GM06990 (cell line): ENCODE measurements around the gene EXOC7.

Source experiments
- DNase-seq: peaks from one replicate; pipeline ENCODE4 v3.0.0-alpha.2; 2011; ENCODE audit not compliant: insufficient read length; ENCODE audit errors: extremely low read depth
- H3K27me3 ChIP-seq: replicated peaks from 2 replicates; pipeline ENCODE4 v1.6.0; 2011; ENCODE audit warnings: low read length; ENCODE audit not compliant: control insufficient read depth, insufficient read depth
- H3K36me3 ChIP-seq: 2 replicates; pipeline ENCODE4 v1.5.1; 2011; ENCODE audit warnings: low read length; ENCODE audit not compliant: control insufficient read depth, insufficient read depth
- H3K4me3 ChIP-seq: replicated peaks from 2 replicates; pipeline ENCODE4 v1.5.1; 2011; ENCODE audit warnings: low read depth, mild to moderate bottlenecking, control low read depth, low read length
- TF ChIP-seq, protein P1 (sequence below): IDR thresholded peaks from 2 replicates; pipeline ENCODE4 v1.5.1; 2011; ENCODE audit warnings: low read length, control low read depth, mild to moderate bottlenecking, inconsistent platforms; ENCODE audit not compliant: insufficient read depth, poor library complexity, severe bottlenecking

EXOC7 gene

DNA sequence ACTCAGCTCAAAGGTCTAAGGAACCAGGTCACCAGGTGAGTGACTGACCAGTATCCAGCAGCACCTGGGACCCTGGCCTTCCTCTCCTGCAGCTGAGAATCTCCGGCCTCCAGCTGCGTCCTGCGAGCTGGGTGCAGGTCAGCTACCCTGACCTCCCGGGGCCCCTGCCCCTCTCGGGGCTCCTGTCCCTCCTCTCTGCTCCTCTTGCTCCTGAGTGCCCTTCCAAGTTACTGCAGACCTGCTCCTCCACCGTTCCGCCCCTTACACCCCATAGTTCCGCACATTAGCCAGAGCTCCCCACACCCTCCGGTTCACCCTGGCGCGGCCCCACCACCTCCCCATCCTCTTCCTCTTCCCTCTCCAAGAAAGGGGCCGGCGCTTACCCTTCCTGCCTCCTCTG, 26.9 kb upstream of the EXOC7 start:
- no peak for DNase-seq
- no peaks in the 10 kb centered on the region for H3K27me3 ChIP-seq

DNA sequence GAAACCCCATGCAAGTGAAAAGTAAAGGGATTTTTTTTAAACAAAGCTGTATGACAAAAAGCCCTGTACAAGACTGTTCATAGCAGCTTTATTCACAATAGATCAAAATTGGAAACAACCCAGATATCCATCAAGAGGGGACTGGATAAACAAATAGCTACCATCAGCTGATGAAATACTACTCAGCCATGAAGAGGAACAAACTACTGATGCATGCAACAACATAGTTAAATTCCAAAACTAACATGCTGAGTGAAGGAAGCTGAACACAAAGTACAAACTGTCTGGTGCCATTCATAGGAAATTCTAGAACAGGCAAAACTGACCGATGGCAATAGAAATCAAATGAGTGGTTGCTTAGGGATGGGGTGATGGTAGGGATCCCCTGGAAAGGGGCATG, 22.3 kb upstream of the EXOC7 start:
- no peak overlapping the region for H3K4me3 ChIP-seq
- TF ChIP-seq, protein P1, sequence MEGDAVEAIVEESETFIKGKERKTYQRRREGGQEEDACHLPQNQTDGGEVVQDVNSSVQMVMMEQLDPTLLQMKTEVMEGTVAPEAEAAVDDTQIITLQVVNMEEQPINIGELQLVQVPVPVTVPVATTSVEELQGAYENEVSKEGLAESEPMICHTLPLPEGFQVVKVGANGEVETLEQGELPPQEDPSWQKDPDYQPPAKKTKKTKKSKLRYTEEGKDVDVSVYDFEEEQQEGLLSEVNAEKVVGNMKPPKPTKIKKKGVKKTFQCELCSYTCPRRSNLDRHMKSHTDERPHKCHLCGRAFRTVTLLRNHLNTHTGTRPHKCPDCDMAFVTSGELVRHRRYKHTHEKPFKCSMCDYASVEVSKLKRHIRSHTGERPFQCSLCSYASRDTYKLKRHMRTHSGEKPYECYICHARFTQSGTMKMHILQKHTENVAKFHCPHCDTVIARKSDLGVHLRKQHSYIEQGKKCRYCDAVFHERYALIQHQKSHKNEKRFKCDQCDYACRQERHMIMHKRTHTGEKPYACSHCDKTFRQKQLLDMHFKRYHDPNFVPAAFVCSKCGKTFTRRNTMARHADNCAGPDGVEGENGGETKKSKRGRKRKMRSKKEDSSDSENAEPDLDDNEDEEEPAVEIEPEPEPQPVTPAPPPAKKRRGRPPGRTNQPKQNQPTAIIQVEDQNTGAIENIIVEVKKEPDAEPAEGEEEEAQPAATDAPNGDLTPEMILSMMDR = no peak
- no peaks in the 10 kb centered on the region for H3K27me3 ChIP-seq
- no peak for DNase-seq
- no peaks in the 10 kb centered on the region for H3K36me3 ChIP-seq

More for the DNA sequence above, 26.9 kb upstream of the EXOC7 start:
- no peak overlapping the region for H3K4me3 ChIP-seq
- H3K36me3 ChIP-seq = no peaks in the 10 kb centered on the region
- TF ChIP-seq, protein P1 = no peak

- TF ChIP-seq, protein P1 = no peak
- H3K27me3 ChIP-seq = no peaks in the 10 kb centered on the region
- H3K4me3 ChIP-seq = no peak overlapping the region
- DNase-seq = no peak
- H3K36me3 ChIP-seq = no peaks in the 10 kb centered on the region
Measured at GRCh38 chr17:76125391-76125675, 21.7 kb upstream of the EXOC7 start.

DNA sequence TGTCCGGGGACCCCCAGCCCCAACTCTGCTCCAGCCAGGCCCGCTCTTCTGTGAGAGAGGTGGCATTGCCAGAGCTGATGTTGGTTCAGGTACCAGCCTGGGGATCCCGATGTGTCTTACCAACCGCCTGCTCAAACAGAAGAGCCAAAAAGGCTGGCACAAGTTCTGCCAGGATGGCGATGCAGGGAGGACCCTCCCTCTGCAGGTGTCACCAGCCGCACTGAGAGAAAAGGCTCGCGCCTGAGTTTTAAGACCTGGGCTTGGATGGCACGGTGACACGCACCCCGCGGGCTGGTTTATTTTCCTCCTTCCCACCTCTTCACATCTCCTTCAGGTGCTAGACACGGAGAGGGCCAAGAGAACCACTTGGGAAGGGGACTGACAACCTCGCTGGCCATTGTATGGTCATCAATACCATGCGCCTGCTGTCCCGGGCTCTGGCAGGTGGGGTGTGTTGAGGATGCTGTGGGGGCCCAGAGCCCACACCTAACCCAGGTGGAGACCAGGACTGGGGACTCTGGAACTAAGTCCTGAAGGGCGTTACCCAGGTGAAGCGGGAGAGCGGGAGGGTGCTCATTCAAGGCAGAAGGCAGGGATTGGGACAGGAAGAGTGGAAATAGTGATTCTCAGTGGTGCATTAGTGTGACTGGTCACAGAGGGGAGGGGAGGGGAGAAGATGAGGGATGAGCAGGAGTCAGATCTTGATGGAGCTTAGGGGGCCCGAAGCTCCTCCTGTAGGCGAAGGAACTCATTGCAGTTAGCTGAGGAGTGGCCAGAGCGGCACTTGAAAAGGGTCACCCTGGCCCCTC, 21.2 kb upstream of the EXOC7 start:
- no peaks in the 10 kb centered on the region for H3K36me3 ChIP-seq
- no peak overlapping the region for H3K4me3 ChIP-seq
- H3K27me3 ChIP-seq = no peaks in the 10 kb centered on the region
- TF ChIP-seq, protein P1 = peak; percentile 49
- no peak for DNase-seq

GRCh38 chr17:76123749-76124581, 20.4 kb upstream of the EXOC7 start:
- Histone ChIP-seq H3K4me3 (no peak overlapping the region), H3K27me3 (no peaks in the 10 kb centered on the region), H3K36me3 (no peaks in the 10 kb centered on the region)
- TF ChIP-seq, protein P1 = peak; percentile 29
- no peak for DNase-seq
